OCI-M1 (cell line): Measurements from ENCODE around the gene STK32C.

Source experiments
- DNase-seq: peaks from one replicate; lab custom pipeline; 2025; lab: John Stamatoyannopoulos, UW

Gene STK32C

GRCh38 chr10:132265890-132266496 lies 41.8 kb downstream of the STK32C start:
- DNase-seq, result no peak

GRCh38 chr10:132264966-132265889 lies 42.5 kb downstream of the STK32C start:
- DNase-seq, result no peak

GRCh38 chr10:132264306-132264950 lies 43.3 kb downstream of the STK32C start:
- no peak for DNase-seq

GRCh38 chr10:132263866-132264265 lies 43.9 kb downstream of the STK32C start:
- no peak for DNase-seq

- DNase-seq, result no peak
Measured at GRCh38 chr10:132259702-132260482, 47.9 kb downstream of the STK32C start.

- no peak for DNase-seq
Measured at GRCh38 chr10:132258423-132258822, 49.3 kb downstream of the STK32C start.

GRCh38 chr10:132257907-132258306 lies 49.8 kb downstream of the STK32C start:
- no peak for DNase-seq

- DNase-seq, result no peak
Measured at GRCh38 chr10:132257271-132257670, 50.5 kb downstream of the STK32C start.

GRCh38 chr10:132256866-132257265 lies 50.9 kb downstream of the STK32C start:
- no peak for DNase-seq

GRCh38 chr10:132255489-132256344 lies 52.0 kb downstream of the STK32C start:
- DNase-seq, result no peak

GRCh38 chr10:132254841-132255240 lies 52.9 kb downstream of the STK32C start:
- no peak for DNase-seq

- no peak for DNase-seq
Measured at GRCh38 chr10:132253092-132253687, 54.6 kb downstream of the STK32C start.

- no peak for DNase-seq
Measured at GRCh38 chr10:132252412-132252811, 55.3 kb downstream of the STK32C start.

GRCh38 chr10:132251928-132252327 lies 55.8 kb downstream of the STK32C start:
- DNase-seq, result no peak

- no peak for DNase-seq
Measured at GRCh38 chr10:132250481-132251475, 57.0 kb downstream of the STK32C start.

GRCh38 chr10:132249824-132250375 lies 57.9 kb downstream of the STK32C start:
- no peak for DNase-seq

- no peak for DNase-seq
Measured at GRCh38 chr10:132249226-132249724, 58.5 kb downstream of the STK32C start.

GRCh38 chr10:132248455-132249225 lies 59.1 kb downstream of the STK32C start:
- DNase-seq, result peak; percentile 63
